Endometrium (tissue), 2 donors: Measurements from ENCODE around the gene ZNF479.
"Not testable (repeated sequence)": the region's sequence is repeated elsewhere in the genome, so short reads cannot be mapped to it uniquely, and the experiment has no call there.

Source experiments
- FAIRE-seq: peaks from 2 replicates; lab custom pipeline; 2012; peaks lifted over from hg19 to GRCh38; lab: Jason Lieb, UNC
- donor health status: control.
- donor health status: control.

ZNF479 gene

DNA sequence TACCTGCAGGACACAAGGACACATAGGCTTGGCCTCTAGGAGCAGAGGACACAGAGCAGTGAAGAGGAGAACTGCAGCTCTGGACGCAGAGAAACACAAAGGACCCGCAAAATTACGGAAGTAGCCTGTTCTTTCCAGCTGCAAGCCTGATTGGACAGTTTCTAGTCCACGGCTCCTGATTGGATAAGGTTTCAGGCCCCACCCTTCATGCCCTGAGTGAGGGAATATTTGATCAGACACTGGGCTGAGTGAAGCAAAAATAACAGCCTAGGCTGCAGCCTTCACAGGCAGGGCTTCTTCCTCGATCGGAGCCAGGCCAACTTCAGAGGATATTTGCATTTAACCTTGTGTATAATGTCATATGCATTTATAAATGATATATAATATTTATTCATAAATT, at the start of gene ZNF479:
ZNF479 (minus strand) TSS at position 101 of the 400 bp plus-strand sequence. CDS start 112 bp downstream, outside the sequence.
- not testable (repeated sequence) for FAIRE-seq

DNA sequence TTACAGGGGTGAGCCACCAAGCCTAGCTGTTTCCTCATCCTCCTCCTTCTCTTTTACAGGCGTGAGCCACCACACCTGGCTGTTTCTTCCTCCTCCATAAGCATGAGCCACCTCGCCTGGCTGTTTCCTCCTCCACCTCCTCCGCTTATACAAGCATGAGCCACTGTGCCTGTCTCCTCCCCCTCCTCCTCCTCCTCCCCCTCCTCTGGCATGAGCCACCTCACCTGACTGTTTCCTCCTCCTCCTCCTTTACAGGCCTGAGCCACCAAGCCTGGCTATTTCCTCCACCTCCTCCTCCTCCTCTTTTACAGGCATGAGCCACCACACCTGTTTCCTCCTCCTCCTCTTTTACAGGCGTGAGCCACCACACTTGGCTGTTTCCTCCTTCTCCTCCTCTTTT, 49.8 kb upstream of the ZNF479 start:
- FAIRE-seq = no peak

DNA sequence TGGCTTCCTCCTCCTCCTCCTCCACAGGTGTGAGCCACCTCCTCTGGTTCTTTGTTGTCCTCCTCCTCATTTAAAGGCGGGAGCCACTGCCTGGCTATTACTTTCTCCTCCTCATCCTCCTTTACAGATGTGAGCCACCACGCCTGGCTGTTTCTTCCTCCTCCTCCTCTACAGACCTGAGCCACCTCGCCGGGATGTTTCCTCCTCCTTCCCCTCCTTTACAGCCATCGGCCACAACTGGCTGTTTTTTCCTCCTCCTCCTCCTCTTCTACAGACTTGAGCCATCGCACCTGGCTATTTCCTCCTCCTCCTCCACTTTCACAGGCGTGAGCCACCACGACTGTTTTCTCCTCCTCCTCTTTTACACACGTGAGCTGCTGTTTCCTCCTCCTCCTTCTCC, 49.0 kb upstream of the ZNF479 start:
- FAIRE-seq = no peak

DNA sequence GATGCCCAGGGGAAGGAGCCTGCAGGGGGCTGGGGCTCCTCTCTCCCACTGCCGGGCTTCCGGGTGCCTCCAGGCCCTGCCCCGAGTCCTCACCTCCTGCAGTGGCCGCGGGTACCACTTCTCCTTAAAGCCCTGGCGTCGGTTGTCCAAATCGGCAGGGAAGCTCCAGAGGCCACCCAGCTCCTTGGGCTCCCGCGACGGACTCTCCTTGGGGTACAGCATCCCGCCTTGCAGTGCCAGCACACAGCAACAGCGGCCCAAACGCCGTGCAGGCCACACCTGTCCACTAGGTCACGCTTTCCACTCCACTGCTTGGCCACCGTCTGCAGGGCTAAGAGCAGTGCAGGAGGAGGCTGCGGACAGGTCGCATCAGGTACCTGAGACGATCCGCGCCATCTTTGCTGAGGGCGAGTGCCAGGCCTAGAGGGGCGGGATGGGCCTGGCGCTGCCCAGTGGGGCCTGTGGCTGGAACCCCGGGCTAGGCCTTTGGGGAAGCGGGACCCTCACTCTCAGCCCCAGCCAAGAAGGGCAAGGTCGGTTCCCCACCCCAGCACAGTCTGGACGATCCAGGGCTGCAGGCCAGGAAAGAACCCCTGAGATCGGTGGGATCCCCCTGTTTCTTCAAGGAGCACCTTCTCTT, 47.7 kb upstream of the ZNF479 start:
- no peak for FAIRE-seq

DNA sequence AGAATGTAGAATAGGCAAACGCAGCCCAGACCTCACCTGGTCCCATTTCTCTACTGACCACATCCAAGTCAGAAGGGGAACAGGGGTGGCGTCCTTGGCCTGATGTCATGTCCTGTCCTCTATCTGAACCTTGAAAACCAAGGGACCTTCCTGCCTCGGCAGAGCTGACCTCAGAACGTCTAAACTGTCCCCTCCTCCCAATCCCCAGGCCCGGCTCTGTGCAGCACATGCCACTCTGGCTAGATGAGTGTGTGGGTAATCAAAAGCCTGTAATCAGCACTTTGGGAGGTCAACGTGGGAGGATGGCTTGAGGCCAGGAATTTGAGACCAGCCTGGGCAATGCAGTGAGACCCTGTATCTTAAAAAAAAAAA, 46.5 kb upstream of the ZNF479 start:
- FAIRE-seq = no peak

DNA sequence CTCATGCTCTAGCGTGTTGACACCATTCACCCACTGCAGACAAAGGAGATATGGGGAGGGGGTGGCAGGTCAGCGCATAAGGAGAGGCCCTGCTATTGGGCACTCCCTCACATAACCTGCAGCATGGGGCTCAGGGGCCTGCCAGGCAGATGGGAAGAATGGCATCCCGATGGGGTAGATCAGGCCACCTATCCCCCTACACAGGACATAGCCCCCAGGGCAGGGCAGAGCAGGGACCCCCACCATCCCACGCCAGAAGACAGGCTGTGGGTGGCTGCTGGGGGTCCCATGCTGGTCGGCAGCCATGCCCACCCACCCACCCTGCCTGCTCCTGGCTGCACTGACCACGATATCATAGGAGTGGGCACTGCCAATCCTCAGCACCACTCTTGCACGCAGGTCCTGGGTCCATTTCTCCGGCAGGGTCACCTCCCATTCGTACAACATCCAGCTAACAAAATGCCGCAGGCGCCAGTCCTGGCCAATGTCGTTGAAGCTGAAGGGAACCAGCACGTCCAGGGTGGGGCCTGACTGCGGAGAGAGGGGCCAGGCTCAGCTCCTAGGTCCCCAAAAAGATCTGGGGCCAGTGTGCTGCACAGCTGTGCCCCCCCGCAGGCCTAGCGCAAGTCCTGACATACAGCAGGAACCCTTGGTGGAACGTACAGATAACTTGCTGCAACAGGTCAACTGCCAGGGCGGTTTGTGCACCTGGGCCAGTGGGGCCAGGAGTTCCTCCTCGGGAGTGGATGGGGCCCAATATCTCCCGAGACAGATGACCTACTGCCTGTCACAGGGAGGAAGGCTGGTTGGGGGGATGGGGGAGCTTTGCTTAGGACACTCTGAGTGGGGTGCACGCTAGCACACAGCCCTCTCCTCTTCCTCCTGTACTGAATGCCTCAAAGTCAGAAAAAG, 45.9 kb upstream of the ZNF479 start:
- no peak for FAIRE-seq

DNA sequence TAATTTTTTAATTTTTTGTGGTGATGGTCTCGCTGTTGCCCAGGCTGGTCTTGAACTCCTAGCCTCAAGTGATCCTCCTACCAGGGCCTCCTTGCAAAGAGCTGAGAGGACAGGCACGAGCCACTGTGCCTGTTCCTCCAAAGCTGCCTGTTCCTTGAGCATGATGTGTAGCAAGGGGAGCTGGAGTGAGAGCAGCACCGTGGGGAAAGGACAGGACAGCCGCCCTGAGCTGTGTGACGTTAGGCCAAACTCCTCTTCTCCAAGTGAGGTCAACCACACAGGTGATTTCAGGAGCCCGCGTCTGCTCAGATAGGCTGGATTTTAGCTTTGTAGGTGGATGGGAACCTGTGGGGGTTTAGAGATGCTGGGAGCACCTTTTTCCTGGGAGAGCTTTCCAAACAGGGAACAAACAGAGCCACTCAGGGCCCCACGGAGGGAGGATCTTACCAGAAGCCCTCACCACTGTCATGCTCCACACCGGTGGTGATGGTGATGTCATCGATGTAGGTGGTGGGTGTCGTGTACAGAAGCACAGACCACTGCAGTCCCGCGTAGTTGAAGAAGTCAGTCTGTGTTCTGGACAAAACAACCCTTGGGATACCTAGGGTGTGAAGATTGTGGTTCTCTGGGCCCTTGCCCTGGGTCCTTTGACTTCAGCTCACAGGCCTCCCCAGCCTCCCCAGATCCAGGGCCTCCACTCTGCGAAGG, 44.8 kb upstream of the ZNF479 start:
- FAIRE-seq = no peak

DNA sequence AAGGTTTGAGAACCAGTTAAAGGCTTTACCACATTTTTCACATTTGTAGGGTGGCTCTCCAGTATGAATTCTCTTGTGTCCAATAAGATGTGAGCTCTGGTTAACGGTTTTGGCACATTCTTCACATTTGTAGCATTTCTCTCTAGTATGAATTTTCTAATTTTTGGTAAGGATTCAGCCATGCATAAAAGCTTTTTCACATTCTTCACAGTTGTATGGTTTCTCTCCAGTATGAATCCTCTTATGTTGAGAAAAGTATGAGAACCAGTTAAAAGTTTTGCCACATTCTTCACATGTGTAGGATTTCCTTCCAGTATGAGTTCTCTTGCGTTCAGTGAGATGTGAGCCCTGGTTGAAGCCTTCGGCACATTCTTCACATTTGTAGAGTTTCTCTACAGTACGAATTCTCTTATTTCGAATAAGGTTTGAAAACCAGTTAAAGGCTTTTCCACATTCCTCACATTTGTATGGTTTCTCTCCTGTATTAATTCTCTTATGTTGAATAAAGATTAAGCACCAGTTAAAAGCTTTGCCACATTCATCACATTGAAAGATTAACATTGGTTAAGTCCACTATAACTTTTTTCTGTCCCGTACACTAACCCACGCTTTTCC, 33.2 kb upstream of the ZNF479 start:
- no peak for FAIRE-seq

DNA sequence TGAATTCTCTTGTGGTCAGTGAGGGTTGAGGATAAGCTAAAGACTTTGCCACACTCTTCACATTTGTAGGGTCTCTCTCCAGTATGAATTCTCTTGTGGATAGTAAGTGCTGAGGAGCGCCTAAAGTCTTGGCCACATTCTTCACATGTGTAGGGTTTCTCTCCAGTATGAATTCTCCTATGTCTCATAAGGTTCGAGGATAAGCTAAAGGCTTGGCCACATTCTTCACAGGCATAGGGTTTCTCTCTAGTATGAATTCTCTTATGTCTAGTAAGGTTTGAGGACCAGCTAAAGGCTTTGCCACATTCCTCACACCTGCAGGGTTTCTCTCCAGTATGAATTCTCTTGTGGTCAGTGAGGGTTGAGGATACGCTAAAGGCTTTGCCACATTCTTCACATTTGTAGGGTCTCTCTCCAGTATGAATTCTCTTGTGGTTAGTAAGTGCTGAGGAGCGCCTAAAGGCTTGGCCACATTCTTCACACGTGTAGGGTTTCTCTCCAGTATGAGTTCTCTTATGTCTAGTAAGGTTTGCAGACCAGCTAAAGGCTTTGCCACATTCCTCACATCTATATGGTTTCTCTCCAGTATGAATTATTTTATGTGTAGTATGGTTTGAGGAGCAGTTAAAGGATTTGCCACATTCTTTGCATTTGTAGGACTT, 12.0 kb downstream of the ZNF479 start:
- not testable (repeated sequence) for FAIRE-seq
